HepG2 (cell line): ENCODE results near the gene MFNG. TPM values are rescaled to one million over a fixed set of nuclear protein-coding genes. Genes with fewer than 3 reads are reported as not detected.

Experiments used
- CBX5 ChIP-seq: sonication (generic); formaldehyde crosslinking; IDR thresholded peaks from 2 replicates; pipeline ENCODE4 v1.4.0; 2020; ENCODE audit warnings: missing genetic modification reagents, borderline replicate concordance
- CEBPB ChIP-seq: IDR thresholded peaks from 2 replicates; pipeline ENCODE4 v1.6.1; 2011; ENCODE audit warnings: low read depth, low read length, improper control_type of control experiment, borderline replicate concordance
- CREB3 ChIP-seq: sonication (generic); formaldehyde crosslinking; IDR thresholded peaks from 2 replicates; pipeline ENCODE4 v1.5.0; 2020; ENCODE audit warnings: missing genetic modification reagents
- FIP1L1 ChIP-seq: fragments of 200-400 bp; formaldehyde crosslinking; IDR thresholded peaks from 2 replicates; pipeline ENCODE4 v1.6.1; 2018; ENCODE audit warnings: low read depth, mild to moderate bottlenecking, low read length, moderate library complexity, borderline replicate concordance; ENCODE audit not compliant: insufficient read depth
- GABPB1 ChIP-seq: IDR thresholded peaks from 2 replicates; pipeline ENCODE4 v1.6.1; 2016; ENCODE audit warnings: mild to moderate bottlenecking, missing genetic modification reagents, moderate library complexity, missing compliant biosample characterization
- HNRNPLL ChIP-seq: fragments of 200-400 bp; formaldehyde crosslinking; IDR thresholded peaks from 2 replicates; pipeline ENCODE4 v1.6.1; 2017; ENCODE audit warnings: mild to moderate bottlenecking, low read depth, low read length; ENCODE audit not compliant: poor library complexity, severe bottlenecking
- IRF2 ChIP-seq: IDR thresholded peaks from 2 replicates; pipeline ENCODE4 v1.6.1; 2018; ENCODE audit warnings: missing genetic modification reagents, missing compliant biosample characterization
- NKX3-1 ChIP-seq: sonication (generic); formaldehyde crosslinking; IDR thresholded peaks from 2 replicates; pipeline ENCODE4 v1.5.0; 2020; ENCODE audit warnings: missing genetic modification reagents
- POLR2A ChIP-seq, 2 experiments: IDR thresholded peaks; 2 replicates each; pipeline ENCODE4 v1.6.1; 2011; ENCODE audit warnings: low read depth in 2 of 2, low read length in 2 of 2, mild to moderate bottlenecking in 1 of 2, moderate library complexity in 1 of 2; ENCODE audit not compliant: insufficient read depth in 1 of 2
- RARG ChIP-seq: sonication (generic); formaldehyde crosslinking; IDR thresholded peaks from 2 replicates; pipeline ENCODE4 v1.4.0; 2020; ENCODE audit warnings: low read depth, mild to moderate bottlenecking, missing genetic modification reagents
- RFX5 ChIP-seq: IDR thresholded peaks from 2 replicates; pipeline ENCODE4 v1.6.1; 2011; ENCODE audit warnings: low read depth, low read length, improper control_type of control experiment
- SETDB1 ChIP-seq: sonication (generic); formaldehyde crosslinking; IDR thresholded peaks from 2 replicates; pipeline ENCODE4 v1.5.1; 2020; ENCODE audit warnings: missing genetic modification reagents, mild to moderate bottlenecking, borderline replicate concordance
- SSRP1 ChIP-seq: IDR thresholded peaks from 2 replicates; pipeline ENCODE4 v1.6.1; 2016; ENCODE audit warnings: control low read depth
- UBTF ChIP-seq: sonication (generic); formaldehyde crosslinking; IDR thresholded peaks from 2 replicates; pipeline ENCODE4 v1.4.0; 2020; ENCODE audit warnings: mild to moderate bottlenecking, missing genetic modification reagents
- ZNF354B ChIP-seq: sonication (generic); formaldehyde crosslinking; IDR thresholded peaks from 2 replicates; pipeline ENCODE4 v1.8.0; 2022; ENCODE audit warnings: mild to moderate bottlenecking, missing genetic modification reagents
- ZNF501 ChIP-seq: sonication (generic); formaldehyde crosslinking; IDR thresholded peaks from 2 replicates; pipeline ENCODE4 v1.5.1; 2020; ENCODE audit warnings: mild to moderate bottlenecking, moderate library complexity, missing genetic modification reagents
- ZNF512 ChIP-seq: sonication (generic); formaldehyde crosslinking; IDR thresholded peaks from 2 replicates; pipeline ENCODE4 v1.4.0; 2020; ENCODE audit warnings: mild to moderate bottlenecking, missing genetic modification reagents
- ZNF589 ChIP-seq: sonication (generic); formaldehyde crosslinking; conservative IDR thresholded peaks from 2 replicates; pipeline ENCODE4 v1.8.0; 2022; ENCODE audit warnings: mild to moderate bottlenecking, moderate library complexity, missing genetic modification reagents
- ZNF773 ChIP-seq: sonication (generic); formaldehyde crosslinking; IDR thresholded peaks from 2 replicates; pipeline ENCODE4 v1.4.0; 2020; ENCODE audit warnings: missing genetic modification reagents, borderline replicate concordance
- ZNF777 ChIP-seq: sonication (generic); formaldehyde crosslinking; IDR thresholded peaks from 2 replicates; pipeline ENCODE4 v1.4.0; 2020; ENCODE audit warnings: missing genetic modification reagents
- polyA plus RNA-seq, 8 experiments: library from polyadenylated mRNA; depleted of rRNA in 3 of 8; stranded (reverse) in 7 of 8; unstranded in 1 of 8; fragments of >200 nt; fragmentation: Illumina TruSeq in 4 of 8; extraction: Trizol in 4 of 8; gene quantifications; 2 replicates each; pipeline versions ENCODE4 v1.2.1 to v1.2.3, GENCODE V29; 2011 to 2016; ENCODE audit warnings: low read depth in 4 of 8, missing spikeins in 1 of 8, mixed read lengths in 1 of 8; ENCODE audit not compliant: insufficient read depth in 1 of 8
- total RNA-seq, 5 experiments: library from RNA; depleted of rRNA; stranded (reverse); fragments of >200 nt; fragmentation: Illumina TruSeq; extraction: Trizol; gene quantifications; 2 replicates each; pipeline ENCODE4 v1.2.3, GENCODE V29; 2016; ENCODE audit warnings: low read depth in 1 of 5
- TF ChIP-seq, protein P1 (sequence below): sonication (generic); formaldehyde crosslinking; IDR thresholded peaks from 2 replicates; pipeline ENCODE4 v1.4.0; 2020; ENCODE audit warnings: missing genetic modification reagents

Gene MFNG
- total and polyA plus RNA-seq, 2 of the 13 experiments (the other 11 are each of a cell fraction or from before 2014, with no cell fraction given), result 1.0 to 11.7 TPM

DNA sequence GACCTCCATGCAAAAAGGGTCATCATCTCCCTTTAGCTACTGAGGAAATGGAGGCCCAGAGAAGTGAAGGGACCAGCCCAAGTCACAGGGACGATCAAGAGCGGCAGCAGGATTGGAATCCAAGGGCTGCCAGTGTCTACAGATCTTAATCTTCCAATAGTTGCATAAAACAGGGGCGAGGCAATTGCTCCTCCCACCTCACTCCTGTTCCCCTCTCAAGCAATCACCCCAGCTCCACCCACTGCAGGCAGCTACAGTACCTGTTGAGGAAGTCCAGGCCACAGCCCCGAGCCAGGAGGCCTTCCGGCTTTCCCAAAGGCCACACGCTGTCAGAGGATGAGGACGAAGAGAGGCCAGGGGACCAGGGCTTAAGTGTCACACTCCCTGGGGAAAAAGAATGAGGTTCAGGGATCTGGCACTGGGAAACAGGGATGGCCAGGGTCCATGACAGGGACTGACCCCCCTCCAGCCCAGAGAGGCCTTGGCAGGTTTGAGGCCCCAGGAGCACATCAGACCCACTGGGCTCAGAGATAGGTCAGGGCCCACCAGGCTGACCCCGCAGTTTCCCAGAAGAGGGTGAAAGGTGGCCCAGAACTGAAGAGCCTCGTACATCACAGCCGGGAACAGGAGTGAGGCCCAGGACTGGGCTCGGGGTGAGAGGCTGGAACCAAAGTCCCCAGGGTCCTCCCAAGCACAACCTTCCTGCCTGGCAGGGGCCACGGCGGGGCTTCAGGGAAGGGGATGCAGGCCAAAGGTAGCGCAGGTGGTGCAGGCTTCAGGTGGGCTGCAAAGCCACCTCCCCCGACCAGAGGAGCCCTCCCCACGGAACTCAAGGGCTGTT, 16.4 kb upstream of the MFNG start (continued):
- no peak for TF ChIP-seq ZNF773 (CRISPR knock-in tag)
- no peak for TF ChIP-seq FIP1L1
- TF ChIP-seq GABPB1 (CRISPR knock-in tag), result peak; percentile 35; the same call in 1 of the 2 replicates
- peak; percentile 18; the same call in 1 of the 2 replicates for TF ChIP-seq IRF2 (CRISPR knock-in tag)
- TF ChIP-seq NKX3-1 (CRISPR knock-in tag), result peak; percentile 75
- peak; percentile 64; the same call in 1 of the 2 replicates for TF ChIP-seq ZNF777 (CRISPR knock-in tag)
- TF ChIP-seq ZNF589 (CRISPR knock-in tag), result 0 out of 2 replicates have a peak, but pooled peaks have one; percentile 13
- peak in 1 of 2 experiments; percentile 26; a peak in 1 of 4 replicates for TF ChIP-seq POLR2A (IDR thresholded peaks at IDR 0.05; ENCODE audit: insufficient read depth in 1 of 2, low read depth in 2 of 2, low read length in 2 of 2)
- TF ChIP-seq CBX5, result no peak
- TF ChIP-seq CEBPB, result 0 out of 2 replicates have a peak, but pooled peaks have one; percentile 21
- peak; percentile 24; the same call in 1 of the 2 replicates for TF ChIP-seq UBTF (CRISPR knock-in tag)
- TF ChIP-seq ZNF354B (CRISPR knock-in tag), result no peak
- no peak for TF ChIP-seq RFX5
- 0 out of 2 replicates have a peak, but pooled peaks have one; percentile 8 for TF ChIP-seq CREB3 (CRISPR knock-in tag)
- TF ChIP-seq RARG (CRISPR knock-in tag), result 0 out of 2 replicates have a peak, but pooled peaks have one; percentile 30
- no peak for TF ChIP-seq SETDB1
- no peak for TF ChIP-seq ZNF501 (CRISPR knock-in tag)
- no peak for TF ChIP-seq ZNF512 (CRISPR knock-in tag)
- TF ChIP-seq, protein P1, sequence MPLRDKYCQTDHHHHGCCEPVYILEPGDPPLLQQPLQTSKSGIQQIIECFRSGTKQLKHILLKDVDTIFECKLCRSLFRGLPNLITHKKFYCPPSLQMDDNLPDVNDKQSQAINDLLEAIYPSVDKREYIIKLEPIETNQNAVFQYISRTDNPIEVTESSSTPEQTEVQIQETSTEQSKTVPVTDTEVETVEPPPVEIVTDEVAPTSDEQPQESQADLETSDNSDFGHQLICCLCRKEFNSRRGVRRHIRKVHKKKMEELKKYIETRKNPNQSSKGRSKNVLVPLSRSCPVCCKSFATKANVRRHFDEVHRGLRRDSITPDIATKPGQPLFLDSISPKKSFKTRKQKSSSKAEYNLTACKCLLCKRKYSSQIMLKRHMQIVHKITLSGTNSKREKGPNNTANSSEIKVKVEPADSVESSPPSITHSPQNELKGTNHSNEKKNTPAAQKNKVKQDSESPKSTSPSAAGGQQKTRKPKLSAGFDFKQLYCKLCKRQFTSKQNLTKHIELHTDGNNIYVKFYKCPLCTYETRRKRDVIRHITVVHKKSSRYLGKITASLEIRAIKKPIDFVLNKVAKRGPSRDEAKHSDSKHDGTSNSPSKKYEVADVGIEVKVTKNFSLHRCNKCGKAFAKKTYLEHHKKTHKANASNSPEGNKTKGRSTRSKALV (CRISPR knock-in tag), result 0 out of 2 replicates have a peak, but pooled peaks have one; percentile 29
- no peak for TF ChIP-seq HNRNPLL
- TF ChIP-seq SSRP1 (CRISPR knock-in tag), result no peak
